ENCODE data around the gene CLCN6.

- no peak for TF ChIP-seq POLR2AphosphoS5 (IDR thresholded peaks at IDR 0.05; ENCODE audit: low read depth, low read length)
- no peak for TF ChIP-seq POLR2A (IDR thresholded peaks at IDR 0.05; ENCODE audit: low read depth, low read length)
- TF ChIP-seq TAF1 (IDR thresholded peaks at IDR 0.05; ENCODE audit: low read depth, low read length), result no peak
Observed at GRCh38 chr1:11813021-11813420, 7.0 kb downstream of the CLCN6 start.
